VCaP (cell line): Measurements from ENCODE around the gene PSRC1.

Experiments used
- H3K27ac ChIP-seq: fragments of 450-650 bp; 2 replicates; pipeline ENCODE4 v1.5.1; 2017
- CTCF ChIP-seq: fragments of 450-650 bp; conservative IDR thresholded peaks from 2 replicates; pipeline ENCODE4 v1.5.1; 2017; ENCODE audit warnings: mild to moderate bottlenecking, moderate library complexity

PSRC1 gene

DNA sequence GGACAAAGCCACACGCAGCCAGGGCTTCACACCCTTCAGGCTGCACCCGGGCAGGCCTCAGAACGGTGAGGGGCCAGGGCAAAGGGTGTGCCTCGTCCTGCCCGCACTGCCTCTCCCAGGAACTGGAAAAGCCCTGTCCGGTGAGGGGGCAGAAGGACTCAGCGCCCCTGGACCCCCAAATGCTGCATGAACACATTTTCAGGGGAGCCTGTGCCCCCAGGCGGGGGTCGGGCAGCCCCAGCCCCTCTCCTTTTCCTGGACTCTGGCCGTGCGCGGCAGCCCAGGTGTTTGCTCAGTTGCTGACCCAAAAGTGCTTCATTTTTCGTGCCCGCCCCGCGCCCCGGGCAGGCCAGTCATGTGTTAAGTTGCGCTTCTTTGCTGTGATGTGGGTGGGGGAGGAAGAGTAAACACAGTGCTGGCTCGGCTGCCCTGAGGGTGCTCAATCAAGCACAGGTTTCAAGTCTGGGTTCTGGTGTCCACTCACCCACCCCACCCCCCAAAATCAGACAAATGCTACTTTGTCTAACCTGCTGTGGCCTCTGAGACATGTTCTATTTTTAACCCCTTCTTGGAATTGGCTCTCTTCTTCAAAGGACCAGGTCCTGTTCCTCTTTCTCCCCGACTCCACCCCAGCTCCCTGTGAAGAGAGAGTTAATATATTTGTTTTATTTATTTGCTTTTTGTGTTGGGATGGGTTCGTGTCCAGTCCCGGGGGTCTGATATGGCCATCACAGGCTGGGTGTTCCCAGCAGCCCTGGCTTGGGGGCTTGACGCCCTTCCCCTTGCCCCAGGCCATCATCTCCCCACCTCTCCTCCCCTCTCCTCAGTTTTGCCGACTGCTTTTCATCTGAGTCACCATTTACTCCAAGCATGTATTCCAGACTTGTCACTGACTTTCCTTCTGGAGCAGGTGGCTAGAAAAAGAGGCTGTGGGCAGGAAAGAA, 8.1 kb downstream of the PSRC1 start:
- TF ChIP-seq CTCF, result no peak
- peak overlapping the region; percentile 55 for H3K27ac ChIP-seq

DNA sequence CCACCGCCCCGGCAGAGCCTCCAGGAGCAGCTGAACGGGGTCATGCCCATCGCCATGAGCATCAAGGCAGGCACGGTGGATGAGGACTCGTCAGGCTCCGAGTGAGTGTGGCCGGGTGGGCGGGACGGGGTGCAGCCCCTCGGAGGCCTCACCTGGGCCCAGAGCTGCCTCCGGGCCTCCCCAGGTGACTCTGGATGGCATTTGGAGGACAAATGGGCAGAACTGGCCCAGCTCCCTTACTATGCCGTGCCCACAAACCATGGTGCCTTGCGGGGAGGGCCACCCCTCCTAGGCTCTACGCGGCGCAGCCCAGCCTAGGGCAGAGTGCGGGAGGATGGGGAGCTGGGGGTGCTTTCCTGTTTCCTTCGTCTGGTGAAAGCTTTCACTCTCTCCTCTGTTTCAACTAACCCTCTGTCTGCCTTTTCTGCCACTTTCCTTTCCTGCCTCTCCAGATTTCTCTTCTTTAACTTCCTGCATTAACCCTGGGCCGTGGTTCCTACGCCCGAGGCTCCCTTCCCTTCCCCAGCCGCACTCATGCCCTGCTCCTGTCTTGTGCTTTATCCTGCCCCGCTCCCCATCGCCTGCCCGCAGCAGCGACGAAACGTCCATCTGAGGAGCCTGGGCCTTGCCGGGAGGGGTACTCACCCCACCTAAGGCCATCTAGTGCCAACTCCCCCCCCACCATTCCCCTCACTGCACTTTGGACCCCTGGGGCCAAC, 9.2 kb downstream of the PSRC1 start:
- no peak overlapping the region; the same call in 1 of the 2 replicates for H3K27ac ChIP-seq
- TF ChIP-seq CTCF, result no peak

DNA sequence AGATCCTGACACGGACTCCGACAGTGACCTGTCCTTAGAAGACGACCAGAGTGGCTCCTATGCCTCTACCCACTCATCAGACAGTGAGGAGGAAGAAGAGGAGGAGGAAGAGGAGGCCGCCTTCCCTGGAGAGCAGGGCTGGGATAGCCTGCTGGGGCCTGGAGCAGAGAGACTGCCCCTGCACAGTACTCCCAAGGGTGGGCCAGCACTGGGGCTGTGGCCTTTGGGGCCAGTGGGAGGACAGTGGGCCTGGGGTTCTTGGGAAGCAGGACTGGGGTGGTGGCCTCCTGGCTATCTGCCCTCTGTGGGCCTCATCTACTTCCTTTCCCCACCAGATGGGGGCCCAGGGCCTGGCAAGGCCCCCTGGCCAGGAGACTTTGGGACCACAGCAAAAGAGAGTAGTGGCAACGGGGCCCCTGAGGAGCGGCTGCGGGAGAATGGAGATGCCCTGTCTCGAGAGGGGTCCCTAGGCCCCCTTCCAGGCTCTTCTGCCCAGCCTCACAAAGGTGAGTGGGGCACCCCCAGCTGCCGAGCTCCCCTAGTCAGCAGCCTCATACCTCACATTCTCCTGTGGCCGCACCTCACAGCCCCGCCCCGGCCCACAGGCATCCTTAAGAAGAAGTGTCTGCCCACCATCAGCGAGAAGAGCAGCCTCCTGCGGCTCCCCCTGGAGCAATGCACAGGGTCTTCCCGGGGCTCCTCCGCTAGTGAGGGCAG, 10.0 kb downstream of the PSRC1 start:
- no peak overlapping the region for H3K27ac ChIP-seq
- no peak for TF ChIP-seq CTCF

DNA sequence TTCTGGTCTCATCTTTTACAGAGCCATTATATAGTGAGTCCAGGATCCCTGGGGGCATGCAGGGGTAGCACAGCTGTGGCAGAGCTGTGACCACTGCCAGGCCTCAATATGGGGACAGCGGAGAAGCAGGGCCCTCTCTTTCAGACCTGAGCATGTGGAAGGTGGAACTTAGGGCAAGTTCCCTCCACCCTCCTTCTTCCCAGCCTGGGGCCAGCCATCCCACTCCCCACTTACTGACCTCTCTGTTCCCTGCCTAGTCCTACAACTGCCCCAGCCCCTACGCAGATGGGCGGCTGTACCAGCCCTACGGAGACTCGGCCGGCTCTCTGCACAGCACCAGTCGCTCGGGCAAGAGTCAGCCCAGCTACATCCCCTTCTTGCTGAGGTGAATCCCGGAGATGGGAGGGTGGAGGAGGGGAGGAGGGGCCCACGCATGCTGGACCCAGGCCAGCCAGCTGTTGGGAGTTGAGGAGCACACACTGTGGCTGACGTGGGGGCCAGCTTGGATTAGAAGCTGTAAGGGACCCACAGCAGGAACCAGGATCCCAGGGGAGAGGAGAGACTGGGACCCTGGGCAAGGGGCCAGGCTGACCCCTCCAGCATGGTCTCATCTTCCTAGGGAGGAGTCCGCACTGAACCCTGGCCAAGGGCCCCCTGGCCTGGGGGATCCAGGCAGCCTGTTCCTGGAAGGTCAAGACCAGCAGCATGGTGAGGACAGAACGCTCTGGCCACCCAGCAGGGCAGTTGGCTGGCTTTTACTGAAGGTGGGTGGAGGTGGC, 10.7 kb downstream of the PSRC1 start:
- no peak for TF ChIP-seq CTCF
- H3K27ac ChIP-seq, result no peak overlapping the region

- TF ChIP-seq CTCF, result no peak
- no peak overlapping the region for H3K27ac ChIP-seq
Observed at GRCh38 chr1:109271458-109271857, 11.5 kb downstream of the PSRC1 start.

GRCh38 chr1:109270623-109271317, 12.2 kb downstream of the PSRC1 start:
- TF ChIP-seq CTCF, result no peak
- no peak overlapping the region for H3K27ac ChIP-seq
